CD4-positive, alpha-beta T cell treated with Interleukin-17A for 4 hours (primary cell): ENCODE results near the gene TCF12.

Experiments used
- DNase-seq: peaks from one replicate; pipeline ENCODE4 v3.0.0-alpha.2; 2020; ENCODE audit warnings: mixed read lengths

TCF12 gene

DNA sequence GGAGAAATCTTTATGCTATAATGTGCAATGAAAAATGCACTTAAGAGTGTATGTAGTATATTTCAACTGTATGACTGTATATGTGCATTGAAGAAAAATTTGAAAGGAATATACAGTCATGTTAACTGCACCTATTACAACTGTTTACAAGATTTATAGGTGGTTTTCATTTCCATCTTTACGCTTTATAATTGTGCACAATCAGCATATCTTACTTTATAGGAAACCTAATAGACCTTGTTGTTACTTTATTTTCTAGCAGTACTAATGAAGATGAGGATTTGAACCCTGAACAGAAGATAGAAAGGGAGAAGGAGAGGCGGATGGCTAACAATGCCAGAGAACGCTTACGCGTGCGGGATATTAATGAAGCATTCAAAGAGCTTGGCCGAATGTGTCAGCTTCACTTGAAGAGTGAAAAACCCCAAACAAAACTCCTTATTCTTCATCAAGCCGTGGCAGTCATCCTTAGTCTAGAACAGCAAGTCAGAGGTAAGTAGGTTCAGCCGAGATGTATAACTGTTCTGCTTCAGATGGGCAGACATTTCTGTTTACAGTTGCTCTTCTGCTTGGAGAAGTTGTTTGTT lies 354.4 kb downstream of the TCF12 start:
- DNase-seq, result no peak

GRCh38 chr15:57273402-57273801 lies 355.0 kb downstream of the TCF12 start:
- DNase-seq, result no peak

- DNase-seq, result no peak
Measured at GRCh38 chr15:57278439-57278838, 360.0 kb downstream of the TCF12 start.

DNA sequence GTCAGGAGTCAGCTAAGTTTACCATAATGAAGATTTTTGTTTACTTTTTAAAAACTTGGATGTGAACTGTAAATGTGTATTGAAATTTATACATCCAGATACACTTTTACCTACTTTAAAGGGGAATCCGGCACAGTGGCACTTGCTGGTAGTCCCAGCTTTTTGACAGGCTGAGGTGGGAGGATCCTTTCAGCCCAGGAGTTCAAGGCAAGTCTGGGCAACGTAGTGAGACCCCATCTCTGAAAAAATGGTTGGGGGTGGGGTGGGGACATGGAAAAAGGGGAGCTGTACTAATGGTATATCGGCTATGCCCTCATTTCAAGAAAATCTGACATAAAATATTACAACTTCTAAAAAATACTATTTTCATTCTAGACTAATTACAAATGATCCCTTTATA lies 362.0 kb downstream of the TCF12 start:
- DNase-seq, result no peak

DNA sequence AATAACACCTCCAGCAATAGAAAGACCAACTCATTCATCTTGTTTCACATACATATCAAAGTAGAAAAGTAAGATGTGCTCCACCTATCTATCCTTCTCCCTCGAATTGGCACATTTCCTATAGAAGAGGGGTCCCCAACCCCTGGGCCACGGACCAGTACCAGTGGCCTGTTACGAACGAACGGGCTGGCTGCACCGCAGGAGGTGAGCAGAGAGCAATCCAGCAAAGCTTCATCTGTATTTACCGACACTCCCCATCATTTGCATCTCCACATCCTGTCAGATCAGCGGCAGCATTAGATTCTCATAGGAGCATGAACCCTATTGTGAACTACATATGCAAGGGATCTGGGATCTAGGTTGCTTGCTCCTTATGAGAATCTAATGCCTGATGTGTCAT lies 362.9 kb downstream of the TCF12 start:
- DNase-seq, result no peak

GRCh38 chr15:57282686-57283085 lies 364.2 kb downstream of the TCF12 start:
- no peak for DNase-seq

DNA sequence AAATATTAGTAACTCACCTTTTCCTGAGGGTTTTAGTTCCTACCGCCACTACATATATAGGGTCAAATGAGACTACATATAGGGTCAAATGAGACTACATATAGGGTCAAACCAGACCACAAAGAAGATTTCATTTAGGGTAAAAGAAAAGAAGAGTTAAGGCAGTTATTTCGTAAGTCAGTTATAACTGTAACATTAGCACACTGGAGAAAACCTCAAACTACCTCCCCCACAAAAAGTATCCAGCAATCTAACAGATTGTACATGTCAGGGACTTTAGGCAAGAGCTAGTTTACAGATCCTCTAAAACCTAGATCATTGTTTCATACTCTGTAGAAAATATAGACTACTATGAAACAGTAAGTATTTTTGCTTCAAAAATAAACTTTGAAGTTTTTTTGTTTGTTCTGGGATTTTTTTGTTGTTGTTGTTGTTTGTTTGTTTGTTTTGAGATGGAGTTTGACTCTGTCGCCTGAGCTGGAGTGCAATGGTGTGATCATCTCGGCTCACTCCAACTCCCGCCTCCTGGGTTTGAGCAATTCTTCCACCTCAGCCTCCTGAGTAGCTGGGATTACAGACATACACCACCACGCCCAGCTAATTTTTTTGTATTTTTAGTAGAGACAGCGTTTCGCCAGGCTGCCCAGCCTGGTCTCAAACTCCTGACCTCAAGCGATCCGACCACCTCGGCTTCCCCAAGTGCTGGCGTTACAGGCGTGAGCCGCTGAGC lies 365.5 kb downstream of the TCF12 start:
- no peak for DNase-seq

DNA sequence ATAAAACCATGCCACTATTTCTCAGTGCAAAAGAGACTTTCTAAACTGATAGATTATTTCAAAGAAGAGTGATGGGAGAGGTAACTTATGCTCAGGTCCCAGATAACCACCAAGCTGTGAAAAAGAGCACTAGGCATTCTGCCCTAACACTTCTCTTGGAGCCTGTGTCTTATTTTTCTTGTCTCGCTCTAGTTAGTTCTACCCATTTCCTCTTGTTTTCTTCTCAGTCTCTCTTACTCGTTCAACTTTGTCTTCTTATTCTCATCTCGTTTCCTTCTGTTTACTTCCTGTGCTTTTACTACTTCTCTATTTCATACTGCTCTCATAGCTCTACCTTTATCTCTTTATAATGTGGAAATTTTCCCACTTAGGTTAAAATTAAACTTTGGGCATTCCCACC lies 366.1 kb downstream of the TCF12 start:
- DNase-seq, result no peak

GRCh38 chr15:57285386-57285785 lies 366.9 kb downstream of the TCF12 start:
- DNase-seq, result no peak

DNA sequence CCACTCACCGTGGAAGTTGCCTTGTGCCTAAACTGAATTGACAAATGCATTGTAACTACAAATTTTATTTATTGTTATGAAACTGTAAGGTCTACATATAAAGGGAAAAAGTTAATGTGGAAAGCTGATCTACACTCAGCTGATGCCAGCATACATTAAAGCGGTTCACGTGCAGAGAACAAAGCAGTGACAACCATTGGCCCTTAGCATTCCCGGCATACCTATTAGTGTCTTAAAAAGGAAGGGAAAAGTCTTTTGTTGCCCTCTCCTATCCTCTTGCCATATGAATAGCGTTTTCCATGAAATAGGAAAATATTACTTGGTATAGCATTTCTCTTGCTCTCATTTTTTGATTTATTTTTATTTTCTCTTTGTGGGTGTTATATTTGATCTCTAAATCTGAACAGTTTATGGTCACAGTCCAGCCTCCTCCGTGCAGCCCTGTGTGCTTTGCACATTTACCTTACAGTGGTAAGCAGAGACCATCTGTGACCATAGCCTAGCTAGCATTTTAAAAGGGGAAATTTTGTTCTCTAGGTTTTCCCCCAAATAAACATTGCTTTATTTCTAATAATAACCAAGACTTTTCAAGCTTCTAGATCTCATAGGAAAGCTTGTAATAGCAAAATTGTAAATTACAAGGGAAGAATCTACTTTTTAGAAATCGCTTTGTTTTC lies 368.1 kb downstream of the TCF12 start:
- no peak for DNase-seq

GRCh38 chr15:57287123-57287521 lies 368.7 kb downstream of the TCF12 start:
- DNase-seq, result no peak

- DNase-seq, result no peak
Measured at GRCh38 chr15:57288926-57289580, 370.6 kb downstream of the TCF12 start.

DNA sequence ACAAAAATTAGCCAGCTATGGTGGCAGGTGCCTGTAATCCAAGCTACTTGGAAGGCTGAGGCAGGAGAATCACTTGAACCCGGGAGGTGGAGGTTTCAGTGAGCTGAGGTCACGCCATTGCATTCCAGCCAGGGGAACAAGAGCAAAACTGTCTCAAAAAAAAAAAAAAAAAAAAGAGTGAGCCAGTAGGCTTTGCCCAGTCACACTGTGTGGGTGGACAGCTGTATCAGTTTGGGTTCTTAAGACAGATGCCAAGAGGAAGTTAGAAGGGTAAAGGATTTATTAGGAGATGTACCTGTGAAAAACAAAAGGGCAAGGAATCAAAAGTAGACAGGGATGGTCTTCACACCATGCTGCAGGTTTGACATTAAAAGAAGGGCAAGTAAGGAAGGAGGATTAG lies 371.7 kb downstream of the TCF12 start:
- no peak for DNase-seq

GRCh38 chr15:57290826-57291225 lies 372.4 kb downstream of the TCF12 start:
- no peak for DNase-seq

DNA sequence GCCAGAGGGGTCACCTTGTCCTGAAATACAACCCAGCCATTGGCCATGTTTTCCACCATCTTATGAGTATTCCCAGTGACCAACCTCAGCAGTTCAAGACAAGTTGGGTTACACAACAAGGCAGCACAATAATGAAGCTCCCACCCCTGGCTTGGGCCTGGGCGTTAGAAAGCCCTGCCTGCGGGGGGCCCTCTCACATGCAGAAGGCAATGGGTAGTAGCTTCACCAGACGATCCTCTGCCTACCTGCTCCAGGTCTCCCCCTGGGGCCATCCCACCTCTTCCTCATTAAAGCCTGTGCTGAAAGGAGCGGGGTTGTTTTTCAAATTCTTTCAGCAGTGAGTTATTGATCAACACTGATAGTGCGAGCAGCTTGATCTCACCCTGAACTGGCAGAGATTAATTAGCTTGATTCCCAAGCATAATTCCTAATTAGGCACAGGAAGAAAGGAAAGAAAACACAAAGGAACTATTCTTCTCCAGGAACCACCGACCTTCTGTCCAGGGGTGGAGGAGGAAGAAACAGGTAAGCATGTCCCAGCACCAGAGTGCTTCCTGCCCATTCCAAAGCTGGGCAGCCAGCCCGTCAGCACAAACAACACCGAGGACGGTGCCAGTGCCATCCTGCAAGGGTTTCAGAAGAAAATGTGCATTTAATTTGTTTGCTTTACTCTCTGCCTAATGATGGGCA lies 378.2 kb downstream of the TCF12 start:
- no peak for DNase-seq

DNA sequence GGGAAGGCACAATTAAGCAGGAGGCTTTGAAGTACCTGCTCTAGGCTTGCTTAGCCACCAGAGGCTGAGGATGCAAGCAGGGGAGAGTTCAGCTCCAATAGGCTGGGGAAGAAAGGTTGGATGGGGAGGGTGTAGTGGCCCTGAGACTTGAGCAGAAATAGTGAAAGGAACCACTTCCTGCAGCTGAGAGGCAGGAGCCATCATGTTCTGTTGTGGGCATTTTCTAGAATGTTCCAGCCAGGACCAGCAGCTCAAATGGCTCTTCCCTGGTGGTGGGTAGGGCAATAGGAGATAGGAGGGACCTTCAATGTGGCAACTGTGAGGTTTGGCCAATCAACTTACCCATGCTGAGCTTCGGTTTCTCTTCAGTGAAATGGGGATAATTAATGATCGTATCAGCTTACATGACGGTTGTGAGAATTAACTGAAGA lies 378.7 kb downstream of the TCF12 start:
- no peak for DNase-seq

GRCh38 chr15:57297630-57298029 lies 379.2 kb downstream of the TCF12 start:
- no peak for DNase-seq

- no peak for DNase-seq
Measured at GRCh38 chr15:57298204-57298603, 379.8 kb downstream of the TCF12 start.

DNA sequence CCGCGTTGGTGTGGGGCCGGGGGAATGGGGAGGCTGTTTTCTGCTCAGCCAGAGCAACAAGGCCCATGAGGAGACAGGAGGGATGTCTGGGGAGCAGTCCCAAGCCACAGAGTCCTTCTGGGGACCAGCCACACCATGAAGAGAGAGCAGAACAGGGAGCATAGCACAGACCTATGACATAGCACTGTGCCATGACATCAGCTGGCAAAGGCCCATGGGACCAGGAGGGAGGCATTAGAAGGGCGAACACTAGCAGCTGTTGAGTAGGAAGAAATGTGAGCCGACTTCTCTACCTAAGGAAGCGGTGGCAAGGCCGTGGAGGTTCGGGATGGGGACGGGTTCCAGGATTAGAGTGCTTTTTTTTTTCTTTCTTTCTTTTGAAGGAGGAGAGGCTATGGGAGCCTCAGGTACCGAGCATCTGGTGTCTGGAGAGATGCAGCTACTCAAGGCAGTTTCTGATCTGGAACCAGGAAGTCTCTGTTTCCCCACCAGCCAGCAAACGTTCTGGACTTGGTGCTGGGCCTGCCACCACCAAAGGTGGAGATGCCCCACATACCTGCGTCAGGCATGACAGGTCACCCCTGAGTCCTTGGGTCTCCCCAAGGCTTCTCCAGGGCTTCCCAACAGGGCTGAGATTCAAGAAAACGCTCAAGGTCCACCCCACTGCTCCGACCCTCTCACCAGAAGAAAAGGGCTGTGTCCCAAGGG lies 380.6 kb downstream of the TCF12 start:
- no peak for DNase-seq

DNA sequence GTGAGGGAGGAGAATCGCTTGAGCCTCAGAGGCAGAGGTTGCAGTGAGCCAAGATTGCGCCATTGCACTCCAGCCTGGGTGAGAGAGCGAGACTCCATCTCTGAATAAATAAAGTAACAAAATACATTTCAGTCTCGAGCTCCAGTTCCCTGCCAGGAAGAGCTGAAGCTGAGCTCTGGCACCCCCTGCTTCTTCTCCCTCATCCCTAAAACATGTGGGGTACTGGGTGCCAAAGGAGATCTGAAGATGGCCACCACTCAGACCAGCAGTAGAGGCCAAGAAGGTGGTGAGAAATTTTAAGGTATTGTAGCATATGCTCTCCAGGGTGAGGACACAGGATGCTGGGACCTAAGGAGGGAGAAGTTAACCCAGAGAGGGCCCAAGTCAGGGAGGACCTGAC lies 382.9 kb downstream of the TCF12 start:
- no peak for DNase-seq

- DNase-seq, result no peak
Measured at GRCh38 chr15:57302640-57303257, 384.3 kb downstream of the TCF12 start.

DNA sequence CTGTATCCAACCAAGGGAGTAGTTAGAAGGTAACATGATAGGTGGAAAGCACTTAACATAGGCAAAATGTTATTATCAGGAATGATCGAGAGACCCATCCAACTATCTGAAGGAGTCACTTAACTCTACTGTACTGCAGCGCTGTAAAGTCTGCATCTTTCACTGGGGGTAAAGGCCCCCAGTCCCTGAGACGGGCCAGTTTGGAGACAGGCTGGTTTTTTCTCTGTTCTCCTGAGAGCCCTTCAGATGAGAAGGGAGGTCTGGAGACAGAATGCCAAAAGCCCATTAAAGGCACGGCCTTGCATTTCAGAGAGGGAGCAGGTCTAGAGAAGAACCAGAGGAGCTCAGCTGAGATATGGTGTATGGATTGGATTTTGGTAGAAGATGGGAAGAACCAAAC lies 386.6 kb downstream of the TCF12 start:
- DNase-seq, result no peak
